Endothelial cell of umbilical vein (primary cell): ENCODE measurements around the gene SCLY. TPM values are rescaled to one million over a fixed set of nuclear protein-coding genes. Genes with fewer than 3 reads are reported as not detected.

Source experiments
- BruUV-seq: library from RNA; stranded (reverse); fragments of 400-500 nt; replicated peaks from 2 replicates; lab custom pipeline; 2021; lab: Mats Ljungman, UMichigan
- CTCF ChIA-PET: fragments of 300-600, 350-600 bp; sonication (Branson Sonifier 250); formaldehyde crosslinking; loops from one replicate; lab custom pipeline; 2021; ENCODE audit warnings: antibody characterized with exemption, inconsistent platforms; lab: Charles Lee
- POLR2A ChIA-PET: fragments of 300-600, 350-600 bp; sonication (Branson Sonifier 250); formaldehyde crosslinking; loops from one replicate; lab custom pipeline; 2021; ENCODE audit warnings: antibody characterized with exemption, inconsistent platforms; lab: Charles Lee
- DNase-seq: peaks from one replicate; pipeline ENCODE4 v3.0.0-alpha.2; 2011; ENCODE audit warnings: low read depth, low spot score
- FAIRE-seq: peaks from 2 replicates; lab custom pipeline; 2011; peaks lifted over from hg19 to GRCh38; lab: Jason Lieb, UNC
- H2AFZ ChIP-seq: 2 replicates; pipeline ENCODE4 v1.6.0; 2012; ENCODE audit warnings: low read depth, low read length, control low read depth, inconsistent platforms
- H3K27ac ChIP-seq: 2 replicates; pipeline ENCODE4 v1.5.1; 2011; ENCODE audit warnings: low read depth, mild to moderate bottlenecking, control low read depth, low read length, moderate library complexity; ENCODE audit not compliant: insufficient read depth
- H3K27me3 ChIP-seq, 2 experiments: 2 replicates each; pipeline versions ENCODE4 v1.6.0 to v1.6.1; 2011; ENCODE audit warnings: low read length in 2 of 2, mixed read lengths in 1 of 2; ENCODE audit not compliant: control insufficient read depth in 2 of 2, insufficient read depth in 2 of 2
- H3K36me3 ChIP-seq, 2 experiments: 2 replicates in 1 of 2; 3 replicates in 1 of 2; pipeline ENCODE4 v1.5.1; 2011; ENCODE audit warnings: low read length in 2 of 2, mild to moderate bottlenecking in 1 of 2, moderate library complexity in 1 of 2; ENCODE audit not compliant: control insufficient read depth in 2 of 2, insufficient read depth in 2 of 2; ENCODE audit errors: extremely low read depth in 1 of 2
- H3K4me1 ChIP-seq: 3 replicates; pipeline ENCODE4 v1.5.1; 2011; ENCODE audit warnings: mild to moderate bottlenecking, low read length; ENCODE audit not compliant: control insufficient read depth, insufficient read depth; ENCODE audit errors: extremely low read depth
- H3K4me2 ChIP-seq: 2 replicates; pipeline ENCODE4 v1.6.1; 2011; ENCODE audit warnings: low read length, control low read depth, mixed read lengths; ENCODE audit not compliant: insufficient read depth
- H3K4me3 ChIP-seq, 3 experiments: fragments of 200-600 bp in 1 of 3; sonication (generic), shearing (Covaris generic) in 1 of 3; replicated peaks in 1 of 3; 2 replicates each; pipeline ENCODE4 v1.5.1; 2011 to 2016; ENCODE audit warnings: control low read depth in 3 of 3, low read length in 3 of 3, mild to moderate bottlenecking in 2 of 3, inconsistent platforms in 1 of 3, low read depth in 1 of 3, moderate library complexity in 1 of 3; ENCODE audit not compliant: insufficient read depth in 1 of 3
- H3K79me2 ChIP-seq: 2 replicates; pipeline ENCODE4 v1.6.0; 2012; ENCODE audit warnings: low read length, inconsistent platforms; ENCODE audit not compliant: control insufficient read depth, insufficient read depth
- H3K9ac ChIP-seq: replicated peaks from 2 replicates; pipeline ENCODE3; 2011; ENCODE audit warnings: low read length, control low read depth; ENCODE audit not compliant: insufficient read depth; ENCODE audit errors: extremely low read depth
- H3K9me1 ChIP-seq: replicated peaks from 3 replicates; pipeline ENCODE4 v1.6.0; 2011; ENCODE audit warnings: mild to moderate bottlenecking, low read length; ENCODE audit not compliant: control insufficient read depth, insufficient read depth; ENCODE audit errors: extremely low read depth
- H3K9me3 ChIP-seq: replicated peaks from 2 replicates; pipeline ENCODE4 v1.5.1; 2012; ENCODE audit warnings: low read length, inconsistent platforms; ENCODE audit not compliant: control insufficient read depth, insufficient read depth
- H4K20me1 ChIP-seq: replicated peaks from 2 replicates; pipeline ENCODE3; 2011; ENCODE audit warnings: mild to moderate bottlenecking, low read length; ENCODE audit not compliant: control insufficient read depth, insufficient read depth; ENCODE audit errors: extremely low read depth
- CTCF ChIP-seq, 2 donors: IDR thresholded peaks; 1 replicate in 1 of 2; 2 replicates in 1 of 2; pipeline ENCODE4 v1.5.1; 2011; ENCODE audit warnings: low read length in 2 of 2, mild to moderate bottlenecking in 2 of 2, moderate library complexity in 2 of 2, control low read depth in 1 of 2, inconsistent platforms in 1 of 2, low read depth in 1 of 2; ENCODE audit not compliant: insufficient read depth in 1 of 2; ENCODE audit errors: extremely low read depth in 1 of 2
- EZH2 ChIP-seq: IDR thresholded peaks from 2 replicates; pipeline ENCODE4 v1.6.1; 2012; ENCODE audit warnings: borderline replicate concordance, low read depth, mild to moderate bottlenecking, moderate library complexity, low read length, inconsistent platforms; ENCODE audit not compliant: severe bottlenecking
- FOS ChIP-seq: IDR thresholded peaks from 2 replicates; pipeline ENCODE4 v1.6.1; 2011; ENCODE audit warnings: mild to moderate bottlenecking, low read length, moderate library complexity, borderline replicate concordance; ENCODE audit not compliant: insufficient read depth
- GATA2 ChIP-seq: IDR thresholded peaks from 2 replicates; pipeline ENCODE4 v1.7.0; 2011; ENCODE audit warnings: low read depth, mild to moderate bottlenecking, moderate library complexity, mixed read lengths, low read length; ENCODE audit not compliant: insufficient read length, insufficient read depth
- JUN ChIP-seq: IDR thresholded peaks from 2 replicates; pipeline ENCODE4 v1.6.1; 2011; ENCODE audit warnings: borderline replicate concordance, low read depth; ENCODE audit not compliant: insufficient read length, insufficient read depth
- MAX ChIP-seq: IDR thresholded peaks from 2 replicates; pipeline ENCODE4 v1.6.1; 2011; ENCODE audit not compliant: insufficient read depth, insufficient read length
- MYC ChIP-seq: IDR thresholded peaks from one replicate; pipeline ENCODE4 v1.6.1; 2011; ENCODE audit warnings: mild to moderate bottlenecking, low read depth, low read length
- POLR2A ChIP-seq: IDR thresholded peaks from 2 replicates; pipeline ENCODE4 v1.6.1; 2012; ENCODE audit warnings: low read depth, mild to moderate bottlenecking, control low read depth, low read length
- POLR2AphosphoS5 ChIP-seq: IDR thresholded peaks from 2 replicates; pipeline ENCODE4 v1.6.1; 2012; ENCODE audit warnings: low read depth, mild to moderate bottlenecking, control low read depth, low read length, moderate library complexity; ENCODE audit not compliant: insufficient read depth
- dilution Hi-C: fragments of 300-500 bp; cut with MboI; formaldehyde crosslinking; loops from one replicate; pipeline ENCODE4 v1.15.0; 2019; ENCODE audit warnings: low sequenced_read_pairs; ENCODE audit not compliant: extremely low pct_ligation_motif_present
- intact Hi-C: fragments of 100-400 bp; cut with micrococcal nuclease; formaldehyde crosslinking; loops from one replicate; pipeline ENCODE4 v1.10.0; 2022
- polyA plus RNA-seq, 4 experiments: library from polyadenylated mRNA; depleted of rRNA in 3 of 4; stranded (reverse) in 3 of 4; unstranded in 1 of 4; fragments of >200 nt; gene quantifications; 2 replicates each; pipeline versions ENCODE4 v1.2.1 to v1.2.3, GENCODE V29; 2011 to 2012; ENCODE audit warnings: missing spikeins in 1 of 4
- total RNA-seq: library from RNA; stranded (reverse); gene quantifications from 2 replicates; pipeline ENCODE4 v1.2.3, GENCODE V29; 2021

The SCLY gene
- total and polyA plus RNA-seq, 2 donors (not counting 3 experiments of a cell fraction or from before 2014, with no cell fraction given): 22.6 to 32.7 TPM

- Histone ChIP-seq H3K9me3 (peaks cover 2% of the 10 kb centered on the region), H3K36me3 (no peaks in the 10 kb centered on the region), H3K4me3 (no peak overlapping the region), H2AFZ (no peak overlapping the region), H3K4me1 (no peaks in the 10 kb centered on the region), H4K20me1 (no peaks in the 10 kb centered on the region), H3K9me1 (no peaks in the 10 kb centered on the region), H3K4me2 (no peak overlapping the region), H3K79me2 (no peaks in the 10 kb centered on the region), H3K27ac (no peak overlapping the region), H3K9ac (no peak overlapping the region), H3K27me3 (no peaks in the 10 kb centered on the region)
- dilution Hi-C loops: no loop called here
- ChIA-PET POLR2A (interaction anchor here (1.1 kb wide), 1 partner anchor 61 kb away, joined by 3 read pairs; no protein-coding TSS in a partner anchor), CTCF (interaction anchor here (0.7 to 1.7 kb wide), 6 partner anchors 9 to 250 kb away, joined by 3 to 7 read pairs (median 4); partner anchors contain the start of genes ERFE and ESPNL)
- intact Hi-C loops: loop anchor here (2.0 to 10.0 kb wide), 2 partner anchors 34 to 184 kb away; no protein-coding TSS in a partner anchor
- no TSS peak for BruUV-seq
- FAIRE-seq (no peak), DNase-seq (no peak)
- TF ChIP-seq EZH2: no peak
- TF ChIP-seq MYC: no peak
- no peak for TF ChIP-seq FOS
- no peak for TF ChIP-seq POLR2A
- no peak for TF ChIP-seq JUN
- no peak for TF ChIP-seq GATA2
- no peak for TF ChIP-seq POLR2AphosphoS5
- TF ChIP-seq CTCF (IDR thresholded peaks at IDR 0.05; ENCODE audit: extremely low read depth in 1 of 2, insufficient read depth in 1 of 2, low read depth in 1 of 2, low read length in 2 of 2): no peak
- TF ChIP-seq MAX: no peak
Measured at GRCh38 chr2:238108423-238109183, 47.8 kb downstream of the SCLY start.
